SK-N-SH (cell line): ENCODE results near the gene NEK7. TPM values are rescaled to one million over a fixed set of nuclear protein-coding genes. Genes with fewer than 3 reads are reported as not detected.

ENCODE experiments used
- CTCF ChIA-PET: fragments of 300-600, 350-600 bp; formaldehyde crosslinking; extraction: SDS; loops from one replicate; lab custom pipeline; 2021; lab: Yijun Ruan, JAX
- POLR2A ChIA-PET: fragments of 350-600 bp; sonication (Branson Sonifier 250); formaldehyde crosslinking; extraction: SDS; loops from one replicate; lab custom pipeline; 2020; ENCODE audit warnings: antibody characterized with exemption, inconsistent platforms; lab: Yijun Ruan, JAX
- DNase-seq: peaks from one replicate; pipeline ENCODE4 v3.0.0; 2012
- H2AFZ ChIP-seq: fragments of 200-600 bp; sonication (generic); 2 replicates; pipeline ENCODE4 v1.8.1; 2016; ENCODE audit warnings: antibody characterized with exemption, mild to moderate bottlenecking, low read depth
- H3F3A ChIP-seq: fragments of 200-600 bp; sonication (generic); replicated peaks from 2 replicates; pipeline ENCODE3; 2016; ENCODE audit warnings: antibody characterized with exemption, mild to moderate bottlenecking; ENCODE audit not compliant: insufficient read depth
- H3K27ac ChIP-seq, 2 experiments: fragments of 200-500 bp in 1 of 2; fragments of 200-600 bp in 1 of 2; sonication (Bioruptor generic) in 1 of 2; sonication (generic), shearing (Covaris generic) in 1 of 2; 2 replicates each; pipeline versions ENCODE4 v1.5.1 to v1.6.1; 2014 to 2016; ENCODE audit warnings: low read depth in 2 of 2, inconsistent platforms in 1 of 2, low read length in 1 of 2, mild to moderate bottlenecking in 1 of 2, mixed read lengths in 1 of 2
- H3K27me3 ChIP-seq: fragments of 200-600 bp; sonication (generic), shearing (Covaris generic); 2 replicates; pipeline ENCODE4 v1.6.1; 2016; ENCODE audit warnings: mixed run types; ENCODE audit not compliant: insufficient read depth
- H3K36me3 ChIP-seq, 2 experiments: fragments of 200-500 bp in 1 of 2; fragments of 200-600 bp in 1 of 2; sonication (Bioruptor generic) in 1 of 2; sonication (generic) in 1 of 2; replicated peaks in 1 of 2; 2 replicates each; pipeline versions ENCODE3 to v1.5.1; 2014 to 2016; ENCODE audit warnings: low read length in 1 of 2, mild to moderate bottlenecking in 1 of 2; ENCODE audit not compliant: insufficient read depth in 2 of 2, control insufficient read depth in 1 of 2
- H3K4me1 ChIP-seq, 2 experiments: fragments of 200-500 bp in 1 of 2; fragments of 200-600 bp in 1 of 2; sonication (Bioruptor generic) in 1 of 2; sonication (generic), shearing (Covaris generic) in 1 of 2; 2 replicates each; pipeline versions ENCODE4 v1.5.1 to v1.6.1; 2014 to 2016; ENCODE audit warnings: low read depth in 1 of 2, low read length in 1 of 2, mixed run types in 1 of 2; ENCODE audit not compliant: insufficient read depth in 2 of 2, control insufficient read depth in 1 of 2
- H3K4me2 ChIP-seq: fragments of 200-600 bp; sonication (generic), shearing (Covaris generic); 2 replicates; pipeline ENCODE4 v1.6.1; 2017; ENCODE audit warnings: mixed run types
- H3K4me3 ChIP-seq, 2 experiments: fragments of 200-500 bp in 1 of 2; fragments of 200-600 bp in 1 of 2; sonication (Bioruptor generic) in 1 of 2; sonication (generic), shearing (Covaris generic) in 1 of 2; 2 replicates each; pipeline versions ENCODE4 v1.5.1 to v1.8.1; 2014 to 2016; ENCODE audit warnings: low read depth in 2 of 2, inconsistent platforms in 1 of 2, low read length in 1 of 2, mild to moderate bottlenecking in 1 of 2, mixed read lengths in 1 of 2, moderate library complexity in 1 of 2
- H3K79me2 ChIP-seq: fragments of 200-600 bp; sonication (generic); 2 replicates; pipeline ENCODE4 v1.8.1; 2017; ENCODE audit warnings: mild to moderate bottlenecking; ENCODE audit not compliant: insufficient read depth
- H3K9ac ChIP-seq: fragments of 200-600 bp; sonication (generic); 2 replicates; pipeline ENCODE4 v1.6.1; 2017; ENCODE audit warnings: mixed run types
- H3K9me2 ChIP-seq: fragments of 200-600 bp; sonication (generic); 2 replicates; pipeline ENCODE4 v1.6.1; 2017; ENCODE audit warnings: mixed run types
- H3K9me3 ChIP-seq: fragments of 200-600 bp; sonication (generic); 2 replicates; pipeline ENCODE4 v1.6.1; 2017; ENCODE audit warnings: mixed run types, mild to moderate bottlenecking, moderate library complexity
- H4K20me1 ChIP-seq: fragments of 200-600 bp; sonication (generic); 2 replicates; pipeline ENCODE4 v1.6.1; 2017; ENCODE audit warnings: mild to moderate bottlenecking, mixed run types; ENCODE audit not compliant: insufficient read depth
- ELF1 ChIP-seq: IDR thresholded peaks from 2 replicates; pipeline ENCODE4 v1.4.0; 2012
- EZH2phosphoT487 ChIP-seq: fragments of 200-600 bp; sonication (generic); IDR thresholded peaks from 2 replicates; pipeline ENCODE4 v1.6.1; 2017; ENCODE audit warnings: low read depth, mixed run types, mild to moderate bottlenecking, antibody characterized with exemption, moderate library complexity, borderline replicate concordance
- FOXJ3 ChIP-seq: sonication (generic); formaldehyde crosslinking; IDR thresholded peaks from 2 replicates; pipeline ENCODE4 v1.5.1; 2020; ENCODE audit warnings: mild to moderate bottlenecking, missing genetic modification reagents
- GABPA ChIP-seq: IDR thresholded peaks from 2 replicates; pipeline ENCODE4 v1.4.0; 2012; ENCODE audit warnings: low read depth, mild to moderate bottlenecking
- GATA2 ChIP-seq: sonication (generic); formaldehyde crosslinking; IDR thresholded peaks from 2 replicates; pipeline ENCODE4 v1.5.0; 2020; ENCODE audit warnings: mild to moderate bottlenecking, missing genetic modification reagents
- MXI1 ChIP-seq: IDR thresholded peaks from 2 replicates; pipeline ENCODE4 v1.6.1; 2012; ENCODE audit warnings: mild to moderate bottlenecking, low read depth, low read length, improper control_type of control experiment
- NFIC ChIP-seq: IDR thresholded peaks from 2 replicates; pipeline ENCODE4 v1.4.0; 2012; ENCODE audit warnings: borderline replicate concordance
- POLR2AphosphoS5 ChIP-seq: IDR thresholded peaks from 2 replicates; pipeline ENCODE4 v1.6.1; 2012; ENCODE audit warnings: low read depth, low read length
- RAD21 ChIP-seq: IDR thresholded peaks from 2 replicates; pipeline ENCODE4 v1.6.1; 2012; ENCODE audit warnings: mild to moderate bottlenecking, low read length
- RCOR1 ChIP-seq: fragments of 150-350 bp; IDR thresholded peaks from 2 replicates; pipeline ENCODE4 v1.6.1; 2017; ENCODE audit warnings: antibody characterized with exemption, low read length
- REST ChIP-seq: IDR thresholded peaks from 2 replicates; pipeline ENCODE4 v1.6.1; 2012; ENCODE audit warnings: mild to moderate bottlenecking, low read depth, low read length, moderate library complexity
- RFX5 ChIP-seq: IDR thresholded peaks from 2 replicates; pipeline ENCODE4 v1.6.1; 2012; ENCODE audit warnings: mild to moderate bottlenecking, improper control_type of control experiment, low read length
- ZBTB33 ChIP-seq: IDR thresholded peaks from 2 replicates; pipeline ENCODE4 v1.4.0; 2012; ENCODE audit warnings: low read depth, borderline replicate concordance
- WGBS: methylation state at CpG from one replicate; pipeline ENCODE4 v1.1.6; 2017; ENCODE audit warnings: low lambda C conversion rate; 5-methylcytosine and 5-hydroxymethylcytosine counted together
- polyA plus RNA-seq, 3 experiments: library from polyadenylated mRNA; depleted of rRNA; stranded (reverse); fragments of >200 nt; gene quantifications; 2 replicates each; pipeline ENCODE4 v1.2.3, GENCODE V29; 2012
- TF ChIP-seq, protein P1 (sequence below): IDR thresholded peaks from 2 replicates; pipeline ENCODE4; 2012
- TF ChIP-seq, protein P2 (sequence below): IDR thresholded peaks from 2 replicates; pipeline ENCODE4 v1.4.0; 2012; ENCODE audit warnings: low read depth

NEK7 gene
- polyA plus RNA-seq, 1 of the 3 experiments (the other 2 are of a cell fraction), result 85.8 TPM

GRCh38 chr1:198228925-198229324, 72.1 kb downstream of the NEK7 start (continued):
- TF ChIP-seq MXI1 (no peak), FOXJ3 (CRISPR knock-in tag) (no peak)

GRCh38 chr1:198231779-198232178, 75.0 kb downstream of the NEK7 start:
- H3F3A ChIP-seq, result peaks cover 13% of the 10 kb centered on the region
- H2AFZ ChIP-seq, result no peak overlapping the region
- ChIA-PET CTCF (interaction anchor here (0.6 to 0.9 kb wide), 2 partner anchors 453 to 1809 kb away, joined by 3 read pairs; no protein-coding TSS in a partner anchor), POLR2A (no interaction called here)
- peaks cover 41 to 52% of the 10 kb centered on the region in 2 experiments for H3K36me3 ChIP-seq
- peaks cover 18% of the 10 kb centered on the region for H4K20me1 ChIP-seq
- no peak overlapping the region for H3K4me3 ChIP-seq
- no peaks in the 10 kb centered on the region for H3K9me2 ChIP-seq
- H3K9me3 ChIP-seq, result 0 out of 2 replicates have a peak, but pooled peaks cover 8% of the 10 kb centered on the region
- no peak overlapping the region for H3K4me2 ChIP-seq
- H3K79me2 ChIP-seq, result peaks cover 99% of the 10 kb centered on the region
- H3K4me1 ChIP-seq, result peaks cover 5 to 10% of the 10 kb centered on the region in 2 experiments; a peak in 3 of 4 replicates
- H3K9ac ChIP-seq, result no peak overlapping the region
- WGBS, result 90% methylated on average over 3 of the region's 3 CpGs
- H3K27ac ChIP-seq, result peak overlapping the region in 1 of 2 experiments; percentile 11; a peak in 1 of 4 replicates
- no peaks in the 10 kb centered on the region for H3K27me3 ChIP-seq
- no peak for DNase-seq
- TF ChIP-seq ZBTB33 (no peak), RFX5 (no peak), EZH2phosphoT487 (no peak), NFIC (no peak), ELF1 (no peak), FOXJ3 (CRISPR knock-in tag) (no peak), POLR2AphosphoS5 (no peak), RAD21 (no peak), REST (no peak), GABPA (no peak), GATA2 (CRISPR knock-in tag) (no peak), RCOR1 (no peak)
- TF ChIP-seq, protein P1, sequence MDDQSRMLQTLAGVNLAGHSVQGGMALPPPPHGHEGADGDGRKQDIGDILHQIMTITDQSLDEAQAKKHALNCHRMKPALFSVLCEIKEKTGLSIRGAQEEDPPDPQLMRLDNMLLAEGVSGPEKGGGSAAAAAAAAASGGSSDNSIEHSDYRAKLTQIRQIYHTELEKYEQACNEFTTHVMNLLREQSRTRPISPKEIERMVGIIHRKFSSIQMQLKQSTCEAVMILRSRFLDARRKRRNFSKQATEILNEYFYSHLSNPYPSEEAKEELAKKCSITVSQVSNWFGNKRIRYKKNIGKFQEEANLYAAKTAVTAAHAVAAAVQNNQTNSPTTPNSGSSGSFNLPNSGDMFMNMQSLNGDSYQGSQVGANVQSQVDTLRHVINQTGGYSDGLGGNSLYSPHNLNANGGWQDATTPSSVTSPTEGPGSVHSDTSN, result no peak
- TF ChIP-seq, protein P2, sequence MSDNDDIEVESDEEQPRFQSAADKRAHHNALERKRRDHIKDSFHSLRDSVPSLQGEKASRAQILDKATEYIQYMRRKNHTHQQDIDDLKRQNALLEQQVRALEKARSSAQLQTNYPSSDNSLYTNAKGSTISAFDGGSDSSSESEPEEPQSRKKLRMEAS, result no peak
